ENCODE results near the gene FBRSL1. TPM values are rescaled to one million over a fixed set of nuclear protein-coding genes. Genes with fewer than 3 reads are reported as not detected.

Gene FBRSL1
- total and polyA plus RNA-seq, 9 donors = 3.2 to 69.5 (median 32.2) TPM

DNA sequence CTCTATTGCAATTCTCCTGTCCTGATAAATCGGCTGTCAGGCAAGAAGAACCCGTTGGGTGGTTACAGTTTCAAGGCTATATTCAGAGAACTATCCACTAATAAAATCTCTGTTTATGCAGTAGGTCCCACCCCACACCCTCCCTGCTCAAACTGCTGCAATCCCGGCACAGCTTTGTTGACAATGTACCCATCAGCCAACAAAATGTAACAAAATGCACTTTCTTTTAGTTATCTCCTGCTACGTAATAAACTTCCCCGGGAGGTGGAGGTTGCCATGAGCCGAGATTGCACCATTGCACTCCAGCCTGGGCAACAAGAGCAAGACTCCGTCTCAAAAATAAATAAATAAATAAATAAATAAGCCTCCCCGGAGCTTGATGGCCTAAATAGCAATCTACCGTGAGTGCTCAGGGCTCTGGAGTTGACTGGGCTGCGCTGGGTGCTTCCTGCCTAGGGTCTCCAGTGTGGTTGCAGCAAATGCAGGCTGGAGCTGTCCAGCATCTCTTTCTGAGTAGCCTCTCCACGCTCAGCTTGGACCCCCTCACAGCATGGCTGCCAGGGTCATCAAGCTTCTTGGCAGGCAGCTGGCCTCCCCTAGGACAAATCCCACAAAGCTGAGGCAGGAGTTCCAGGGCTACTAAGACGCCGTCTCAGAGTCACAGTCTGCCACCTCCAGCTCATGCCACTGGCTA is 43.2 kb upstream of the FBRSL1 start:
- Histone ChIP-seq H3K4me3 (no peak overlapping the region), H3K4me1 (ENCODE audit: insufficient read depth) (no peaks in the 10 kb centered on the region), H3K36me3 (no peaks in the 10 kb centered on the region), H3K27ac (no peak overlapping the region), H3K9me3 (no peaks in the 10 kb centered on the region), H3K27me3 (no peaks in the 10 kb centered on the region)
- no peak for TF ChIP-seq POLR2A (IDR thresholded peaks at IDR 0.05)
- TF ChIP-seq, protein P1, sequence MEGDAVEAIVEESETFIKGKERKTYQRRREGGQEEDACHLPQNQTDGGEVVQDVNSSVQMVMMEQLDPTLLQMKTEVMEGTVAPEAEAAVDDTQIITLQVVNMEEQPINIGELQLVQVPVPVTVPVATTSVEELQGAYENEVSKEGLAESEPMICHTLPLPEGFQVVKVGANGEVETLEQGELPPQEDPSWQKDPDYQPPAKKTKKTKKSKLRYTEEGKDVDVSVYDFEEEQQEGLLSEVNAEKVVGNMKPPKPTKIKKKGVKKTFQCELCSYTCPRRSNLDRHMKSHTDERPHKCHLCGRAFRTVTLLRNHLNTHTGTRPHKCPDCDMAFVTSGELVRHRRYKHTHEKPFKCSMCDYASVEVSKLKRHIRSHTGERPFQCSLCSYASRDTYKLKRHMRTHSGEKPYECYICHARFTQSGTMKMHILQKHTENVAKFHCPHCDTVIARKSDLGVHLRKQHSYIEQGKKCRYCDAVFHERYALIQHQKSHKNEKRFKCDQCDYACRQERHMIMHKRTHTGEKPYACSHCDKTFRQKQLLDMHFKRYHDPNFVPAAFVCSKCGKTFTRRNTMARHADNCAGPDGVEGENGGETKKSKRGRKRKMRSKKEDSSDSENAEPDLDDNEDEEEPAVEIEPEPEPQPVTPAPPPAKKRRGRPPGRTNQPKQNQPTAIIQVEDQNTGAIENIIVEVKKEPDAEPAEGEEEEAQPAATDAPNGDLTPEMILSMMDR (IDR thresholded peaks at IDR 0.05) = no peak
- TF ChIP-seq EP300 (IDR thresholded peaks at IDR 0.05) = no peak
- intact Hi-C loops (cut with DNase I) = no loop called here
- 78 to 82% (median 80%) methylated on average over 13 of the region's 13 CpGs for WGBS, 3 donors
- no peak for DNase-seq

DNA sequence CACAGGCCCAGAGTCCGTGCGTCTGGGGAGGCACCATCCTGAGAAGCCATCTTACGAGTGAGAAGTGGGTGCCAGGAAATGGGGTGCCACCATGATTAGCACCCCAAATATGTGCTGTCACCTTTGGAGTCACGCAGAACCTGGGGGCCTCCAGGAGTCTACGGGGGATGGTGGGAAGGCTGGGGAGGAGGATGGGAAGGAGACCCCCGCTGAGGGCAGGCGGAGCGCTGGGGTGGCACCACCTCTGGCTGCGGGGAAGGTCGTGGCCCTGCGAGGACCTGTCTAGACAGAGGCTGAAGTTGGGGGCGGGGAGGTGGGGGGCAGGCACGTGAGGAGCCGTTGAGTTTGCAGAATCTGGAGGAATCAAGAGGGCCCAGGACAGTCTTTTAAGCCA is 42.6 kb upstream of the FBRSL1 start:
- TF ChIP-seq, protein P1 (IDR thresholded peaks at IDR 0.05) = no peak
- no peaks in the 10 kb centered on the region for H3K9me3 ChIP-seq
- H3K4me3 ChIP-seq = no peak overlapping the region
- DNase-seq = no peak
- intact Hi-C loops (cut with DNase I) = no loop called here
- H3K36me3 ChIP-seq = no peaks in the 10 kb centered on the region
- no peaks in the 10 kb centered on the region for H3K4me1 ChIP-seq (ENCODE audit: insufficient read depth)
- H3K27ac ChIP-seq = no peak overlapping the region
- no peaks in the 10 kb centered on the region for H3K27me3 ChIP-seq
- WGBS, 3 donors = 89 to 91% (median 89%) methylated on average over 14 of the region's 14 CpGs

DNA sequence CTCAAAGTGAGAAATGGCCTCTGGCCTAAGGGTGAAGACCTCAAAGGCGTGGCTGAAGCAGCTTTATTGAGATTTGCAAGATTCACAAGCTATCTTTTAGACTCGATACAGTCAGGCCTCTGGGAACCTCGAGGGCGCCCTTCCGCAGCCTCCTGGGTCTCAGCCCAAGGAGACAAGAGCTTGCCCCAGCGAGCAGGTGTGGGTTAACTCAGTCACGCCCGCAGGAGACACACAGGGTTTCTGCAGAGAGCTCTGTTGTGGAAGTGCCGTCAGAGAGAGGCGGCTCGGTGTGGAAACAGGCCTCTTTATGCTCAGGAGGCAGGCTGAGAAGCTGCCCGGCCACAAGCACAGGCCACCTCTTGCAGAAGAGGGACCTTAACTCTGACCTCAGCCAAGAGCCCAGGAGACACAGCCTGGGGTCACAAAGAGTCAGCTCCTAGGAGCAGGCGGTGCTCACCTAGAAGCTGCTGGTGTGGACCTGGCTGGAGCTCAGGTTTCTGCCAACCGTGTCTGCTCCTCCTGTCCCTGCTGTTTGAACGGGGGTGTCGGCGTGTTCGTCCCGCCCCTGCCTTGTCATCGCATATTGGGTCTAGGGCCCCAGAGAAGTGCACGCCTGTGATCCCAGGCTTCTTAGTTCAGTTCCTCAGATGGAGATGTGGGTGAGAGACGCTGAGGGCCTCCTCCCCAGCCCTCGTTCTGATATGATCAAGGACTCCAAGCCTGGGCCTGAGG is 42.1 kb upstream of the FBRSL1 start:
- H3K9me3 ChIP-seq = no peaks in the 10 kb centered on the region
- no peak for DNase-seq
- TF ChIP-seq POLR2A (IDR thresholded peaks at IDR 0.05) (no peak), EP300 (IDR thresholded peaks at IDR 0.05) (no peak)
- TF ChIP-seq, protein P1 (IDR thresholded peaks at IDR 0.05) = no peak
- intact Hi-C loops (cut with DNase I) = no loop called here
- H3K4me1 ChIP-seq (ENCODE audit: insufficient read depth) = no peaks in the 10 kb centered on the region
- WGBS, 3 donors = 76 to 80% (median 77%) methylated on average over 23 of the region's 23 CpGs
- no peak overlapping the region for H3K27ac ChIP-seq
- H3K36me3 ChIP-seq = no peaks in the 10 kb centered on the region
- no peaks in the 10 kb centered on the region for H3K27me3 ChIP-seq
- no peak overlapping the region for H3K4me3 ChIP-seq

DNA sequence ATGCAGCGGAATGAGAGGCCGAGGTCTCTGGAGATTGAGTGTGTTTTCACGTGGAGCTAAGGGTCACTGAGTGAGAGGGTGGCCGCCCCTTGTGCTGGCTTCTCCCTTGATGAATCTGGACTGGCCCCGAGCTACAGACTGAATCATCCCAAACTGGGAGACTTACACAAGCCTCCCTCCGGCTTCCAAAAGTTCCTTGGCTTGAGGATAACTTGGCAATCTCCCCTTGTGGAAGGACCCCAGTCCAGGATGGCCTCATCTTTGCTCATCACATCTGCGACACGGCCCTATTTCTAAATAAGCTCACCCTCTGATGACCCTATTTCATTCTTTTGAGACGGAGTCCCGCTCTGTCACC is 41.5 kb upstream of the FBRSL1 start:
- 64 to 75% (median 71%) methylated on average over 10 of the region's 10 CpGs for WGBS, 3 donors
- no peaks in the 10 kb centered on the region for H3K27me3 ChIP-seq
- H3K9me3 ChIP-seq = no peaks in the 10 kb centered on the region
- intact Hi-C loops (cut with DNase I) = no loop called here
- H3K4me3 ChIP-seq = no peak overlapping the region
- no peaks in the 10 kb centered on the region for H3K36me3 ChIP-seq
- no peaks in the 10 kb centered on the region for H3K4me1 ChIP-seq (ENCODE audit: insufficient read depth)
- no peak for DNase-seq
- H3K27ac ChIP-seq = no peak overlapping the region
- TF ChIP-seq, protein P1 (IDR thresholded peaks at IDR 0.05) = no peak

All from ovary (tissue), 9 donors.